Fibroblast of pulmonary artery (primary cell): Measurements from ENCODE around the gene SKI.

Source experiments
- DNase-seq: peaks from one replicate; pipeline ENCODE4 v3.0.0-alpha.2; 2010; ENCODE audit warnings: low read depth
- H3K4me3 ChIP-seq: replicated peaks from 2 replicates; pipeline ENCODE4 v1.5.1; 2011; ENCODE audit warnings: low read depth, mild to moderate bottlenecking, control low read depth, low read length, moderate library complexity
- CTCF ChIP-seq: IDR thresholded peaks from 2 replicates; pipeline ENCODE4 v1.5.1; 2011; ENCODE audit warnings: mild to moderate bottlenecking, control low read depth, low read length, inconsistent platforms; ENCODE audit errors: missing control alignments

The SKI gene

DNA sequence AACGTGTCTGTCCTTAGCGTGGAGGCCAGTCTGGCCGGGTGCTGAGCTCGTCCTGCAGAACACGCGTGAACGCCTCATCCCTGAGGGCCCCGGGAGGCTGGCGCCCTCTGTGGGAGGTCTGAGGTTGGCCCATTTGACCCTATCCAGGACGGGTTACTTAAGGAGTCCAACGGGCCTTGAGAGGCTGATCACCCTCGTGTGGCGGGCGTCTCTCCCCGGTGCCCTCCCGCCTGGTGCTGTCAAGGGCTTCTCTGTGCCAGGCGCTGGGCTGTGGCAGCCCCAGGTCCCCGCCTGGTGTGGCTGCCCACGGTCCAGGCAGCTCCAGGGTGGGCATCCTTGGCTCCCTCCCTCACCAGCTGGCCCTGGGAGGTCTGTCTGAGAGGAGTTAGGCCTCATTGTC is 9.7 kb downstream of the SKI start:
- no peak for DNase-seq
- no peak overlapping the region for H3K4me3 ChIP-seq
- peak; percentile 7 for TF ChIP-seq CTCF

DNA sequence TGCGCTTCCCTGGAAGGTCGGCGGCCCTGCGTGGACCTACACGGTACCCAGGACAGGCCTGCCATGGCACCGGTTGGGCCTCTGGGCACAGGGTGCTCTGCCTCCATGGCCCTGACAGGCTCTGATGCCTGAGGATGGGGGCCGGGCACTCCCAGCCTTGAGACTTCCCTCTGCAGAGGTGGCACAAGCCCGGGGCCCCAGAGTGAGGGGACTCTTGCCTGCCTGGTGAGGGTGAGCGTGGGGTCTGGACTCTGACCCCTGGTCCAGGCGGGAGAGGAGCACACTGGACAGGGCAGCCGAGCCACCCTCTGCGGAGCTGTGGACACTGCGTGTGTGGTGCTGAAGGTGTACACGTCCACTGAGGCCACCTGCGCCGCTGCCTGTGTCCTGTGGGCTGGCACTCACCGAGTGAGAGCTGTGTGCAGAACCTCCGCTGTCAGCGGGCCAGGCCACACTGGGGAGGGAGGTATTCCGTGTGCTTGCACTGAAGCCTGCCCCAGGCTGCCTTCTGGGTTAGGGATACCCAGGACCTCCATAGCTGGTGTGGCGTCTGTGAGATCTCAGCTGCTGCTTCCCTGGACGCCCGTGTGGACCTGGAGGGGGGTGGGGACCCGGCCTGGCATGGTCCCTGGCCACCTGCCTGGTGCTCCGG is 10.4 kb downstream of the SKI start:
- TF ChIP-seq CTCF: no peak
- no peak for DNase-seq
- H3K4me3 ChIP-seq: no peak overlapping the region

DNA sequence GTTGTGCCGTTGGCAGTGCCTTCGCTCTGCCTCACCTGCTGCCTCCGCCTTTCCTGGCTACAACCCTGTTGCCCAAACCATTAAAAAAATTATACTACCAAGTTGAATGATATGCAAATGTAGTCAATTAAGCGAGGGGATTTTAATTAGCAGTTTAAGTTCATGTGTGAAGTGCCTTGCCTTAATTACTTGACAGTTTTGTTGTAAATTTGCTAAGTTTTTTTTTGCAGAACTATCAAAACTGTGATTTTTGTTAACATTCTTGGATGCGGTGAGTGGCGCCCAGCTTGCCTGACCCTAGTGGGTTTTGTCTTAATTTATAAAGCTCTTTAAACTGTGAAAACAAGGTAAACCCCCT is 10.9 kb downstream of the SKI start:
- H3K4me3 ChIP-seq: no peak overlapping the region
- TF ChIP-seq CTCF: no peak
- no peak for DNase-seq

DNA sequence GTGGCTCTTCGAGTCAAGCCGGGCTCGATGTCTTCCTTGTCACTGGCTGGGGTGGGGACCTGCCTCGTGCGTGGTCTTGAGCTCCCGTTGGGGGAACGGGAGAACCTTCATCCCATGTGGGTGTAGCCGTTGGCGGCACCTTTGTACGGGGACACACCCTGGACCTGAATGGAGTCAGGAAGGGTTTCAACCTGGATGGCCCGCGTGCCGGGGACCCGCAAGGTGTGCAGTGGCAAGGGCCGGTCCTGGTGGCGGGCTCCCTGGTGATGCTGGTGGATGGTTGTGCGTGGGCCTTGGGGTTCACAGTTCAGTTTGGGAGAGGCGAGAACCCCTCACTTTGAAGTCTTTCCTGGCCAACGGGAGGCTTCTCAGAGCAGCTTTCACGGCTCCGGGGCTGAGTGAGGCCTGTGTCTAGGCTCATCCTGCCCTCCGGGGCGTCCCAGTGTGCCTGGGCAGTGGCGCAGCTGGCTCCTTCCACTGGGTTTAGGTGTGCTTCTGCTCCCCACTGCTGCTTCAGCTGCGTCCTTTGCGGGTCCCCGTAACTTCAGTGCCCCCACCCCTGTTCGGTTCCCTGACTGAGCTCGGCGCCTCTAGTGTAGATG is 11.4 kb downstream of the SKI start:
- no peak overlapping the region for H3K4me3 ChIP-seq
- no peak for TF ChIP-seq CTCF
- no peak for DNase-seq

- DNase-seq: peak; percentile 67
- H3K4me3 ChIP-seq: no peak overlapping the region
- no peak for TF ChIP-seq CTCF
Measured at GRCh38 chr1:2240270-2241156, 12.4 kb downstream of the SKI start.

DNA sequence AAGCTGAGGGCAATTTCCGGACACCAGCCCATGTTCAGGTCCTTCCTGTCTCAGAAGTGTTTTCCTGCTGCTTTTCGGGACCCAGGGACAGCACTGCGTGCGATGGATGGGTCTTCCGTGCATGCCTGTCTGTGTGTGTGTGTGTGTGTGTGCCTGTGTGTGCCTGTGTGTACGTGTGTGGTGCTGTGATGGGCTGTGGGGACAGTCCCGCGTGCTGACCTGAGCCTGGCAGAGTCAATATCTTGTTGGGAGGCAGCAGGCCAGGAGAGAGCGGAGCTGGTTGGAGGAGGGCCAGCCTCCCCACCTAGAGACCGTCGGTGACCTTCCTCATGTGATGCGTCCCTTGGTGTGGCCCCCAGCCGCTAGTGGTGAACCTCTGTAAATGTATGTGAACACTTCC is 13.7 kb downstream of the SKI start:
- no peak for TF ChIP-seq CTCF
- DNase-seq: no peak
- no peak overlapping the region for H3K4me3 ChIP-seq
